NK-92 treated with Interleukin-12 subunit alpha and Interleukin-12 subunit beta, amount 100 ng/mL, for 24 hours (cell line): Measurements from ENCODE around the gene ST14.

Experiments used
- DNase-seq: peaks from one replicate; lab custom pipeline; 2025; lab: John Stamatoyannopoulos, UW

The ST14 gene

DNA sequence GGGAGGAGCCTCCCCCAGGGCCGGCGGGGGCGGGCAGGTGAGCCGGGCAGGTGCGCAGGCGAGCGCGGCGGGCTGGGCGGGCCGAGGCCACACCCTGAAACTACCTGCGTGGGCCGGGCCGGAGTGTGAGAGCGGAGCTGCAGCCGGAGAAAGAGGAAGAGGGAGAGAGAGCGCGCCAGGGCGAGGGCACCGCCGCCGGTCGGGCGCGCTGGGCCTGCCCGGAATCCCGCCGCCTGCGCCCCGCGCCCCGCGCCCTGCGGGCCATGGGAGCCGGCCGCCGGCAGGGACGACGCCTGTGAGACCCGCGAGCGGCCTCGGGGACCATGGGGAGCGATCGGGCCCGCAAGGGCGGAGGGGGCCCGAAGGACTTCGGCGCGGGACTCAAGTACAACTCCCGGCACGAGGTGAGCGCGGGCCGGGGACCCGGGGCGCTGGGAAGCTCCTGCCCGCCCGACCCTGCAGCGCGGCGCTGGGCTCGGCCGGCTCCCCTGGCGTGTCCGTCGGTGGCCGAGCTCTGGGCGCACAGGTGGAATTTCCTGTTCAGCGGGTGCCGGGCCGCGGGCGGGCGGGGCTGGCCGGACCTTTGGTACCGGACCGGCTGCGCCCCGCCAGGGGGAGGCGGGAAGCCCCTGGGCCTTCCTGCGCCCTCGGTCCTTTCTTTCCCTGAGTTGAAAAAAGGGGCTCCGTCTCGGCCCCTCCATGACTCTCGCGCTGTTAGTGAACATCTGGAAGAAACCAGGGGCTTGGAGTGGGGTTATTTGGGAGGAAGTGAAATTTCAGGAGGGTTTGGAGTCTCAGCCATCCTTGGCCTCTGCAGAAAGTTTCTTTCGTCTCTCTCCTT lies at the start of gene ST14:
ST14 (plus strand) TSS at position 126 of the 841 bp plus-strand sequence; CDS start at position 324, 198 bp downstream.
- DNase-seq = no peak

DNA sequence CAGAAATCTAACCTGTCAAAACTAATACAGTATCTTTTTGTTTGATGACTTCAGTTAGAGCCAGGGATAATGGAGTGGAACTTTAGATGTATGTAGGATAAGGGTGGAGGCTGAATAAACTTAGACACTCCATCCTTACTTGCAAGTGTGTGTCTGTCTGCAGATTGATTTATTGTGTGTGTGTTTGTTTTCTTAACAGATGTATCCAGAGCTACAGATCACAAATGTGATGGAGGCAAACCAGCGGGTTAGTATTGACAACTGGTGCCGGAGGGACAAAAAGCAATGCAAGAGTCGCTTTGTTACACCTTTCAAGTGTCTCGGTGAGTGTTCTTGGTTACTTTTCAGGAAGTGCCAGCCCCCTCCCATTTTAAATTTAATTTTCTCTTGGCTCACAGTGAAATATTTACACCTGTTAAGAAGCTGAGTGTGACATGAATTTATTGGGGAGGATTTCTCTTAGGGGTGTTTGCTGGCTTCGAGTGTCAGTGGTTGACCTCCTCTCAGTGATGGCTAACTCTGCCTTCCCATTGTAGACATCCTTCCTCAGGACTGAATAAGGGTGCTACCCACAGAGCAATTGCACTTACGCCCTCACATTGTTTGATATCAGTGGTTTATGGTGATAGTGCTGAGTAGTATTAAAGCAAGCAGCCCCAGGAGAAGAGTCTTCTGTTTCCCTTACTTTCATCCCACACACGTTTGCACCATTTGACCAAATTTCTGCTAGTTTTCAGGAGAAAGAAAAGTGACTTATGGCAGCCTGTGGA lies 49.1 kb upstream of the ST14 start:
- no peak for DNase-seq

DNA sequence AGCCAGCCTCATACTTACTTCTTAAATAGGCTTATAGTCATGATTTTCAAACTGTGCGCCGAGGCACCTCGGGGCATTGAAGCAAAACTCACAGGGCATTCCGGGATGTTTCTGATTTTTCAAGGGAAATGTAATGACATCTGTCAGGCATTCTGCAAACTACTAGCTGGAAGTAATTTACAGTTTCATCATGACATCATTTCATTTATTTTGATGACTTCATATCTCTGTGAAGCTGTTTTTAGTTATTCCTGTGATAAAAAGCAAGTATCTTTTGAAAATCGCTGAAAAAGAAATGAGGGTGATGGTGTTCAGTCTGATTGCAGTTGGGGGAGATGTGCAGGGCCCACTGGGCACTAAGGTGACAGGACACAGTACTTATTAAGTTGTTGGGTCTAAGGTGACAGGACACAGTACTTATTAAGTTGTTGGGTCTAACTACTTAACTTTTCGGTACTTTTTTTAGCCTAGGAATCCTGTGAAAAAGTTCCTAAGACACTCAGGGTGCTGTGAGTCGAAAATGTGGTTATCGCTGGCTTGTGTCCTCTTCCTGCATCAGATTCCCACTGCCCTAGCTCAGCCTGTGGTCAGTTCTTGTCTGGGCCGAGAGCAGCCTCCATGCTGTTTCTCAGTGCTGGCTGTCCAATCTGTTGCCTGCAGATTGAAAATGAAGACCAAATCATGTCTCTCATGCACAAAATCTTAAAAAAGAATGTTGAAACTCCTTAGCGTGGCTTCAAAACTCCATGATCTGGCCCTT lies 47.3 kb upstream of the ST14 start:
- DNase-seq = no peak

DNA sequence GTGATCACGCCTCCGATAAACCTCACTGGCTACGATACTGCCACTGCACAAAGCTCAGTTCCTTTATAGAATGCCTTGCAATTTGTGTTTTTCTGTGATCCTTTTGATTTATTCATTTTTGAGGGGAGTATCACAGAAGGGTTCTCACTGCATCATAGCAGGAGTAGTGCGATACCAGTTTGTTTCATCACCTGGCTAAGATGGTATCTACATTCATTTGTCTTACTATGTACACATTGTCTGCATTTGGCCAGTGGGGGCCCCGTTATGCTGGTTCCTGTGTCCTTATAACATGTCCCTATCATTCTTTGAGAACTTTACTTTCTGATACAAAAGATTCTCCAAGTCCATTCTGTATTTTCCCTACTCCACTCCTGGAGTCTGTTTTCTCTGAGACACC lies 45.3 kb upstream of the ST14 start:
- DNase-seq = no peak

DNA sequence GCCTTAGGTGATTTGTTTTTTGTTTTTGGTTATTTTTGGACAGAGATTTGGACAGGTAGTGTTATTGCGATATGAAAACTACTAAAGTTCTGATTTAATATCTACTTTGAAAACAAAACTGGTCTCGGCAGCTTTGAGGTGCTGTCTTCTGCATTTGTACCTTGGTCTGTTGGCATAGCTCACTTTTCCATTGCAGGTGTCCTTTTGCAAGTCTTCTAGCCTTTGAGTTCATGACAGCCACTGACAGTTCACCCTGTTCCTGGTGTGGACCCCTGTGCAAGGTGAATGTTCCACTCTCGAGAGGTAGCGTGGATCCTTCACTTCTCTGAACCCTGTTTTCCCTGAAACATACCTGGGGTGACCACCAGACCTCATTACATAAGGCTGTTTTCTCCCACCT lies 44.9 kb upstream of the ST14 start:
- DNase-seq = no peak

DNA sequence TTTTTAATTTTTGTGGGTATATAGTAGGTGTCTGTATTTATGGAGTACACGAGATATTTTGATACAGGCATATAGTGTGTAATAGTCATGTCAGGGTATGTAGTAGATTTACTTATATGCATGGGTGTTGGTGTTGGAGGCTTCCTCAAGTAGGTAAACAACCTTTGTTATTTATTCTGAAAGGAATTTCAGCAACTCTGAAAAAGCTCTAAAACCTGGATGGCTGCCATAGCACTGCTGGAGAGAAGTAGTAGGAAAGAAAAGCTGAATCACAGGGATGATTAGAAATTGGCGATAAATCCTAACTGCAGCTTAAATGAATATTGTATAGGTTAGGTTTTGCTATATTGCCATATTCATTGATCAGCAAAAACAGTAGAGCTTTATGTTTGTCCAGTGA lies 44.4 kb upstream of the ST14 start:
- DNase-seq = no peak

DNA sequence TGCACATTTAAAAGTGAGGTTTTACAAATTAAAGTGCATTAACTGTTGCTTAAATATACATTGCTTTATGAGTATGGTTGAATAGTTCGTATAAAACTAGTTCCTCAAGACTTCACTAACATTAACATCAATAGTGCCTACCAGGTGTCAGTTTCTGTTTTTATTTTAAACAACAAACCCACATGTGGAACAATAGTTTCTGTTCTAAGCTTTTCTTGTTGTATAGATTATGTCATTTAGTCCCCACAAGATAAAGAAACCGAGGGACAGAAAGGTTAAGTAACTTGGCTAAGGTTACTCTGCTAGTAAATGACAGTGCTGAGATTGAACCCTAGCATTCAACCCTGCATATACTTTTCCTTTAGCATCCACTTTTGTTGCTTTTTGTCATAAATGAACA lies 41.4 kb upstream of the ST14 start:
- no peak for DNase-seq

DNA sequence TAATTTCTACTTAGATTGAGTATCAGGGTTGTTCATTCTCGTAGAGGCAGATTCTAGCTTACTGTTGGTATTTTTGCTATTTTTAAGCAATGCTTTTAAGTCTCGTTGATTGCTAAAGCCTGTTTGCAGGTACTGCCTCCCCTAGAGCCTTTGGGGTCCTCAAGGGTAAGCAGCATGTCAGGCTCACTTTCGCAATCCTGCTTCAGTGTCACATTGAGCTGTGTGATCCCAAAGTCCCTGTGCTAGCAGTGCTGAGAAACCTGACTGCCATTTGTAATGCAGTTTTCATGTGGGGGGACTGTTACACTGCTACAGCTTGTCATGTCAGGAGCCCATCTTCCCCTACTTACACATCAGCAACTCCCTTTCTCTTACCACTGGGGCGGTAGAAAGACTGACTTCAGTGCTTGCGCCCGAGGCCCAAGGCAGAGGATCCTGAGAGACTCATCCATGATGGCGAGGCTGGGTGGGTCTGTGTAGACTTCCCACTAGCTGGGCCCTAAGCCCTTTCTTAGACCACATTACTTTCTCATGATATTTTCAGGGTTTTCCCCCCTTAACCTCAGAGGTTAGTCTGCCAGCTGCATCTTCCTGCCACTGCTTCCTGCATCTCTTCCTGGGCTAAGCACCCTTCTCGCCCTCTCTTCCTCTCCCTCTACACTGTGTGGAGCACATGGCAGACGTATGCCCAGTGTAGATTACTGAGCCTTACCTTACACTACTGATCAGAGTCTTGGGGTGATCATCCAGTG lies 40.8 kb upstream of the ST14 start:
- peak; percentile 53 for DNase-seq

DNA sequence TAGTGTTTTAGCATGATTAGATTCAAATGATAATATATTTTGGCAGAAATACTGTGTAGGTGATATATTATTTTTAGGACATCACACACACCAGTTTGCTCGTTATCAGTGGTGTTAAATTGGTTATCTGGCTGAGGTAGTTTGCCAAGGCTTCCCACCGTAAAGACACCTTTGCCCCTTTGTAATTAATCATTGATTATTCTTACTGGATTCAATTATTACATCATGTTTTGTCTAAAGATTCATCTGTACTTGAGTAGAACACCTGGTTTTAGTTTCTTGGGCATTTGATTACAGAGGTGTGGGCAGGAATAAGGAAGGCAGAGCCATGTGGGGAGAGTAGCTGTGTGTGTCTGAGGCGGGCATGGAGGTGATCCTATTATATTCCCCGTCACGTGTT lies 39.5 kb upstream of the ST14 start:
- no peak for DNase-seq

DNA sequence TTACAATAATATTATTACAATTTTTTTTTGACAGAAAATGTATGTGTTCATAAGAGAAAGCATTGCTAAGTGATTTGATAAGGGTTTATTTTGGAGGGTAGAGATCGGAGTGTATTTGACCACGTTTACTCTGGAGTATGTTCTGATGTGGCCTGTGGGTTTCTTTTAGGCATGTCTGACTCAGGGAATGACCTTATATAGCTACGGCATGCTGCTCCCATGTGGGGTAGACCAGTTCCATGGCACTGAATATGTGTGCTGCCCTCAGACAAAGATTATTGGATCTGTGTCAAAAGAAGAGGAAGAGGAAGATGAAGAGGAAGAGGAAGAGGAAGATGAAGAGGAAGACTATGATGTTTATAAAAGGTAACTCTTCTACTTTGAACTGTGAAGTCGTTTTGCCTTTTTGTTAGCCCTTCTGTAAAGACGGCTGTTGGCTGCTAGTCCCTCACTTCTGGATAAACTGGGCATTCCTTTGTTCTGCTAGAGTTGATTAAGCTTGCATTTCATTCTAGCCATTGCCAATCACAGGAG lies 38.1 kb upstream of the ST14 start:
- no peak for DNase-seq

DNA sequence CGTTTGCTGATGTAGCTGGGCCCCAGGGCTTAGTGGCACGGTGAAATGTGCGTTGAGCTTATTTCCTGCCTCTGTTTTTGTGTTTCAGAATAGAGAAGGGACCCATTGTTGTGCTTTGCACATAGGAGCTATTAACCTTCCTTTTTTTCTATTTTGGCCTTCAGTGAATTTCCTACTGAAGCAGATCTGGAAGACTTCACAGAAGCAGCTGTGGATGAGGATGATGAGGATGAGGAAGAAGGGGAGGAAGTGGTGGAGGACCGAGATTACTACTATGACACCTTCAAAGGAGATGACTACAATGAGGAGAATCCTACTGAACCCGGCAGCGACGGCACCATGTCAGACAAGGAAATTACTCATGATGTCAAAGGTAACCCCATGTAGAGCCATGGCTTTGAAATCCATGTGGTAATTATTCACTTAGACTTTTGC lies 37.4 kb upstream of the ST14 start:
- no peak for DNase-seq

DNA sequence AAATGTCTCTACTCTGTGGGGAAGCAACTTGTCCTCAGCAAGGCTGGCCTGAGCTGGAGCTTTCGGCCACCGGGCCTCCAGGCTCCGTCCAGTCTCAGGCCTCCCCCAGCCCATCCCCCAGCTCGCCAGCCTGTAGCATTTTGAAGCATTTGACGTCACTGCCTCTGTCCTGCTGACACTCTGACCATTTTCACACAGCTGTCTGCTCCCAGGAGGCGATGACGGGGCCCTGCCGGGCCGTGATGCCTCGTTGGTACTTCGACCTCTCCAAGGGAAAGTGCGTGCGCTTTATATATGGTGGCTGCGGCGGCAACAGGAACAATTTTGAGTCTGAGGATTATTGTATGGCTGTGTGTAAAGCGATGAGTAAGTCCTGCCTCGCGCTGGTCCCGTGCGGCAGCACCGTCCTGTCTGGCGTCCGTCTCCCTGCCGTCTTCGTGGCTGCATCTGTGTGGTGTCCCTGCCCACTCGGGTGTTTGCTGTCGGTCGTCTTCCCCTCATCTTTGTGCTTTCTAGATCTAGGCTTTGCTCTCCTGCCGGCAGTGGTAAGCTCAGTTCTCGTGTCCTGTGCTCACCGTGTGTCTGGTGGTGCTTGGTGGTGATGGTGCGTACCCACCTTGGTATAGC lies 36.1 kb upstream of the ST14 start:
- DNase-seq = no peak

DNA sequence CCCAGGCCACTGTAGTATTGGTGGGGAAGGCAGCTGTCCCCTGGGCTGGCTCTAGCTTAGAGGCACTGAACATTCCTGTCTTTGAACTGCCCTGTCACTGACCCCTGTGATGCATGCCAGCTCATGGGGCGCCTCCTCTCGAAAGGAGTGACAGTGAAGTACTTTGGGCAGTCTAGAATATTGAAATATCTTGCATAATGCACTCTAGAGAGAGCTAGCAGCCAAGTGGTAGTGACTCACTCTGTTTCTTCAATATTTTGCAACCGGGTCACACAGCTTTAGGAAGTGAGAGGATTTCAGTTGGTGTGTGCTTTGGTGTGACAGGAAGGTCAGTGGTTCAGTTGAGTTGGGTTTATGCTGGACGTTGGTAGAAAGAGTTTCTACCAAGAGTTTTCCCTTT lies 35.5 kb upstream of the ST14 start:
- peak; percentile 56 for DNase-seq

DNA sequence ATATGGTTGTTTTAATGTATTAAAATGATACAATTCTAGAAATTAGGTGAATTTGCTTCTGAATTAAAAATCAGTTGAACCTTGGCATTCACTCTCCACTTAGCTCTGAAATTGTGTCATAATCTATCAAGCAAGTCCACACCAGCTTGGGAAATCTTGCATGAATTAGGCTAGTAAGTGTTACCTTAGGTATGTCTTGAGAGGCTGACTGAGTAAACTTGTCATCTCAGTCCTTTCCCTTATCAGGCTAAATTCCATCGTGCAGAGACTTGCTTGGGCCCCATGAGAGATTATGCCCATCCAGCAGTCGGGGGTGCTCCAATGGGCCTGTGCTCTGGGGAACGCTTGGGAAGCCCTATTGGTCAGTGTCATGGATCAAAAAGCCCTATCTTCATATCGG lies 33.9 kb upstream of the ST14 start:
- no peak for DNase-seq

DNA sequence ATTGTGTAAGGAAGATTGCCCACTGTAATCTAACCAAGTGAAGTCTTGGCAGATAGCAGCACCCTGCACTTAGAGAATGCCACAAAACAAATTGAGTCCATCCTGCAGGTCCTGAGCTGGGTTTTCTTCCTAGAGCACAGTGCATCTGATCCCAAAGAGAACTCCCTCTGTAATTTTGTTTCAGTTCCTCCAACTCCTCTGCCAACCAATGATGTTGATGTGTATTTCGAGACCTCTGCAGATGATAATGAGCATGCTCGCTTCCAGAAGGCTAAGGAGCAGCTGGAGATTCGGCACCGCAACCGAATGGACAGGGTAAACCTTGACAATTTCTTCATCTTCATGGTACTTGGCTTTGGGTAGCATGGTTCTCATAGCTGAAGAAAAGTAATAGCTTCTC lies 33.1 kb upstream of the ST14 start:
- DNase-seq = no peak

DNA sequence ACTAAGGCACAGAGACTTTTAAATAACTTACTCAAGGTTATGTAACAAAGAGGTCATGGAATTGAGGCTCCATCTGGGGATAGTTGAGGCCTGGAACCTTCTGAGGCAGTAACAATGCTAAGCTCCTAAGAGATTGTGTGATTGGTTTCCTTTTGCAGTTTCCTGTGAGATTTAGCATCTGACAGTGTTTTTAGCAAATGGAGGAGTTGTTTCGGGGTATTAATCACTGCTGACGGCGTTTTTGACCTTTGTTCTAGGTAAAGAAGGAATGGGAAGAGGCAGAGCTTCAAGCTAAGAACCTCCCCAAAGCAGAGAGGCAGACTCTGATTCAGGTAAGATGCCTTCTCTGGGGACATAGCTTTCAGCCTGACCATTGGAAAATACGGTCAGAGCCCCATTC lies 32.1 kb upstream of the ST14 start:
- no peak for DNase-seq

DNA sequence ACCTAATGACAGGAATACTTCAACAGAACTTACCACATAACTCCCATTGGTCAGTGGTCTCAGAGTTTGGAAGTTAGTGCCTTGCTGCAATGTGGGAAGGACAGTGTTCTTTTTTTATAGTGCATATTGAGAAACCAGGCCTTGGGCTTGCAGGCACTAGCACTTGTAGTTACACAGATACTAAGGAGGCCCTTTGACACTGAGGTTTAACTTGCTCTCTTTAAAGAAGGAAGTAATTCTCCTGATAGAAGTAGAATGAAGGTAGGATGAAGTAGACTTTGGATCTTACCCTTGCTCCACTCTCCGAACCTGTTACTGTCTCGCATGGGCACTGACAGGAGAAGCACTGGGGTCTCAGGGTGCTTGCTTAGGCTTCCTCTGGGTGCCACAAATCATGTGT lies 31.0 kb upstream of the ST14 start:
- DNase-seq = no peak

DNA sequence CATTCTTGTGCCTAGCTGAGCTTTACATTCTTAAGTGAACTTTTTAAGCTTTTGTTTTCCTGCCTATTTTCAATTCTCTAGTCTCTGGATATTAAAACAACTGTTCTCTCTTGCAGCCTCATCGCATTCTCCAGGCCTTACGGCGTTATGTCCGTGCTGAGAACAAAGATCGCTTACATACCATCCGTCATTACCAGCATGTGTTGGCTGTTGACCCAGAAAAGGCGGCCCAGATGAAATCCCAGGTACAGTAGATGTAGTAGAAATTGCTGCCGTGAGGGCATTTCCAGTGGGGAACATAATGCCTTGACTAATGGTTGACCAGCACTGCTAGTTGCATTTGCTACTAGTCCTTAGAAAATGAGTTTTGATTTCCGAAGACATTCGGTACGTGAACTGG lies 29.7 kb upstream of the ST14 start:
- DNase-seq = no peak

DNA sequence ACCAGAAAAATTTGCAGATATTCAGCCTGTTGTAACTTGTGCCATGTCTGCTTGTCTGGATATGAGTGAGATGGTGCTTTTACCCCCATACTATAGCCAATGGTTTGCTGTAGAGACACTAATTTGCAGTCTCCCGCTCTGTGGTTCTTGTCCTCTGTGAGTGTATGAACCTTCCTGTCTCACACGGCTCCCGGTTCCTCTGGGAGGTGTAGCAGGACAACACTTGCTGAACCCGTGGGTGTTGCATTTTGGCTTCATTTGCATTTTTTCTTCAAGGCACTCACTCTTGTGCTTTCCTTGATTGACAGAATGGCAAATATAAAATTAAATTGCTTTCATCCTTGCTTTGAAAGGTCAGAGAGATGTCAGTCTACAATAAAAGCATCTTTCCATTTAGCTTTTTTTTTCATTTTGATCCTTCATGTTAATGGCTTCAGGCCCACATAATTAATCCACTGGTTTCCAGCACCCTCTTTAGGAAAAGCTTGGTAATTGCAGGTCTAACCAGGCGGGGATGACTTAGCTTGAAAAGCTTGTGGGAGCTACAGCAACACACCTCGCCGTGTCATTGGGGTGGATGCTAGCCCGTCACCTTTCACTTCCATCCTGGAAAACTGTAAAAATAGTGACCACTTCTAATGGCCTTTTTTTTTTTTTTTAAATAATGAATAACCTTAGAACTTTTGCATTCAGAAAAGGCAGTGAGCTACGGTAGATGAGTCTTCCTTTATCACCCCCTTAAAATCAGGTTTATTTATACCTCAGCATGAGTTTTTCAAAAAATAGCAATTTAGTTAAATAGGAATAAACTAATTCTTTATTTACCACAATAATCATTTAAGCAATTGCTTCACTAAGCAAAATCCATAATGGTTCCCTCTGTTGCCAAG lies 27.4 kb upstream of the ST14 start:
- DNase-seq = no peak

DNA sequence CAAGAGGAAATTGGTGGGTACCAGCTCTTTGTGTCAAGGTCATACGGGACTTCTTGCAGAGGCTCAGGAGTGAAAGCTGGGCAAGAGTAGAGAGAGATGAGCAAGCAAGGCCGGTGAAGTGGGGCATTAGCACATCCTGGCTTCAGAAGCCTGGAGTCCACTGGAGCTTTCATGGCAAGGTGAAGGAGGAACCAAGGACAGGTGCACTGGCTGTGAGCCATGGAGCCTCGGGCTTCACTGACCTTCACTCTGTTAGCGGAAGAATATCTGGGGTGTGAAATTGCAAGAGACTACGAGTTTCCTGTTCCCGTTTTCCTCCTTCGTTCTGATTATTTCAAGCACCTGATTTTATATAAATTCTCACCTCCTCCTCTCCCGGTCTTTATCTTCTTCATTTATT lies 25.9 kb upstream of the ST14 start:
- no peak for DNase-seq
